Raji (cell line): ENCODE data around the gene ZKSCAN7.

ENCODE experiments used
- POLR2A ChIP-seq: IDR thresholded peaks from 2 replicates; pipeline ENCODE4 v1.6.1; 2011; ENCODE audit warnings: low read depth, low read length, control low read depth; ENCODE audit not compliant: insufficient read depth

The ZKSCAN7 gene

DNA sequence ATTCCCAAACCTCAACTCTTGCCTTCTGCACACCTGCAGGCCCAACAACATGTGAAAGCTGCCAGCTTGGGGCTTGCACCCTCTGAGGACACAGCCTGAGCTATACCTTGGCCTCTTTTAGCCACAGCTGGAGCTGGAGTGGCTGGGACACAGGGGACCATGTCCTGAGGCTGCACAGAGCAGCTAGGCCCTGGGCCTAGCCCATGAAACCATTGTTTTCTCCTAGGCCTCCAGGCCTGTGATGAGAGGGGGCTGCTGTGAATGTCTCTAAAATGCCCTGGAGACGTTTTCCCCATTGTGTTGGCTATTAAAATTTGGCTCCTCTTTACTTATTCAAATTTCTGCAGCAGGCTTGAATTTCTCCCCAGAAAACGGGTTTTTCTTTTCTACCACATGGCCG is 7.2 kb downstream of the ZKSCAN7 start:
- TF ChIP-seq POLR2A: no peak

DNA sequence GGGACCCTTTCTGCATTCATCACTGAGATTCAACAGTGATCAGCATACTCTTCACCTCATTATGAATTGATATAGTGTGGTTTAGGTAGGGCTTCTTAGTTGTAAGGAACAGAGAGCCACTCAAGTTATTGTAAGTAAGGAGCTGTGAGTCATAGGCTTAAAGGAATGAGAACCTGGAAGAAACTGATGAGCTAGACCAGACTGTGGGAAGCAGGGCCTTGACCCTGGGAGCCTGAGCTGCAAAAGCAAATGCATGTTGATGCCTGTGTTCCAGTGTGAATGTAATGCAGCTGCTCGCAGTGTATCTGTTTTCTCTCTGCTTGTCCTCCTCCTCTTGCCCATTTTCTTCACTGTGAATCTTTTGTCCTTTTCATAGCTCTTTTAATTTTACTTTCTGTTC is 13.6 kb downstream of the ZKSCAN7 start:
- no peak for TF ChIP-seq POLR2A

DNA sequence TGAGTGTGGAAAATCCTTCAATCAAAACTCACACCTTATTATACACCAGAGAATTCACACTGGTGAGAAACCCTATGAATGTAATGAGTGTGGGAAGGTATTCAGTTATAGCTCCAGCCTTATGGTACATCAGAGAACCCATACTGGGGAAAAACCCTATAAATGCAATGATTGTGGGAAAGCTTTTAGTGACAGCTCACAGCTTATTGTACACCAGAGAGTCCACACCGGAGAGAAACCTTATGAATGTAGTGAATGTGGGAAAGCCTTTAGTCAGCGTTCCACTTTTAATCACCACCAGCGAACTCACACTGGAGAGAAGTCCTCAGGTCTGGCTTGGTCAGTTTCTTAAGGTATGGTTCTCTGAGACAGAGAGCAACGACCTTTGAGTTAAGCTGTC is 16.0 kb downstream of the ZKSCAN7 start:
- TF ChIP-seq POLR2A: no peak

DNA sequence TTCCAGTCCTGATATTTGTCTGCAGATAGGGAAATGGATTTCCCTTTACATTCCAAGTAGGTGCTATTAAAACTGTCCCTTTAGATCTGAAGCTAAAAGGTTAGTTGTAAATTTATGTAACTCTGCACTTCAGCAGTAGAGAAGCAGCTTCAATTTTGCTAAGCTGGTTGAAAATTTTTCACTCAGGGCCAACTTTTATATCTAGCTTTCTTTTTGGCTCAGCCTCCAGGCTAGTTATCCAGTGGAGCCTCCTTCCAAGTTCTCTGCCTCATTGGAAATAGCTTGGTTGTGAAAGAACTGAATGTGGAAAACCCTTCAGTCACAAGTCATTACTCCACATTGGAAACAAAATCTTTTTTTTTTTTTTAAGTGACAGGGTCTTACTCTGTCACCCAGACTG is 21.6 kb downstream of the ZKSCAN7 start:
- no peak for TF ChIP-seq POLR2A

DNA sequence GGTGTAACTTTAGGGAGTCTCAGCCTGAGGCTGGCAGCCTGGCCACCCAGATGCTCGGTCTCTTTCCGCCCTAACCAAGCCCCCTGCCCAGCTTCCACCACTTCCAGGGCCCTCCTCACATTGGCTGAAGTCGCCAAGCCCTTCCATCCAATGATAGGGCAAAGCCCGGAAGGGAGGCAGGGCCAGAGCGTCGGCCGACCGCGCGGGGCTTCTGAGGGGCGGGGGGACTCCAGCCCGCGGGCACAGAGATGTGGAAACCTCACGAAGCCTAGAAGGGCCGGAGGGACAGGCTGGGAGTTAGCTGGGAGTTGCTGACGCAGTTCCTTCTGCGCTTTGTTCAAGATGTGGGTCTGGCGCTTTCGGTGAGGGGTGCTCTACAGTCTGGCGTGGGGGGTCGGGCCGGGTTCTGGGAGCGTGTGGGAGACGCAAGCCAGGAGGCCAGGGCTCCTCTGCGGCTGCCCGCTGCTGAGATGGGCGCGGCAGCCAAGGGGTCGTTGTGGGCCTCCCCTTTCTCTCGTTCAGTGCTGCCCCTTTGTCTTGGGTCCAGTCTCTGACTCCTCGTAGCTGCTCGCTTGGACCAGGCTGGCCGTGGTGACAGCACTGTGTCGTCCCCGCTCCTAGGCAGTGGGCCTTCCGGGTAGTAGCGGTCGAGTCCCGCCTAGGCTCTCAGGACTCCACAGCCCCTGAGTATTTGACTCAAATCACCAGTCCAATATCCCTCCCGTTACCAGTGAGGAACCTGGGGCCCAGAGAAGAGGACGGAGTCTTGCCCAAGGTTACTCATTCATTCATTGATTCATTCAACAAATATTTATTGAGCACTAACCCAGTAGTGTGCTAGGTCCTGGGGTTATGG is 29.9 kb downstream of the ZKSCAN7 start, which contains the start of gene ZNF660:
TSS of gene ZNF660 (plus strand) at position 319 of the 856 bp plus-strand sequence. CDS start 9,230 bp downstream, outside the sequence.
- TF ChIP-seq POLR2A: no peak

DNA sequence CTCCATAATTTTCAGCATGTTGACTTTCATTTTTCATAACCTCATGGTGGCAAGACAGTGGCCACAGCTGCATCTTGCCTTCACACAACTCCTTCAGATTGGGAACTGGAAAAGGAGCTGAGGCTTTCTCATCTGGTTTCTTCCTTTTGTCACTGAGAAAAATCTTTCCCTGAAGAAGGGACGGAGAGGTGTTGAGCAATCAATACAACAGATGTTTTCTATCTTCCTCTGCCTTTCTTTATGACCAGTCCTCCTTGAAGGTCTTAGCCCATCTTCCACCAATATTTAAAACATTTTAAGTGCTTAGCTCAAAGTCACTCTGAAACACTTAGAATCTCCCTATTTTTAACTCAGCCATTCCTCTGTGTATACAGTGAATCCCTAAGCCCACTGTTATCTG is 41.6 kb downstream of the ZKSCAN7 start:
- no peak for TF ChIP-seq POLR2A

DNA sequence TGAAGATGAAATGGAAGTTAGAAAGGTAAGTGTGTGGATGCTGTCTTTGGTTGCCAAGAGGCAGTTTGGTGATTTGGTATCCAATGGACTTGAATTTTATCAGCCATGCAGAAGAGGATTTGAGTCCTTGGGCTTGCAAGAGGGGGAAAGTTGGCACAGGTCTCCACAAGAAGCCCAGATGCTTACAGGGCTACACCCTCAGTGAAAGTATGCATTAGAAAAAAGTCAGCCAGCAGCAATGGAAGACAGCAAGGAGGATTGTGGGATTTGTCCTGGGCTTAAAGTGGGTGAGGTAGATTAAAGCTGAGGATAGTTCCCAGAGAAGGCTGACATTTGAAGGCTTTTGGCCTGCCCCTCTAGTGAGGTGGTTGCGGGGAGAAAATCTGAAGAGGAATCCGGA is 46.8 kb downstream of the ZKSCAN7 start:
- TF ChIP-seq POLR2A: no peak

DNA sequence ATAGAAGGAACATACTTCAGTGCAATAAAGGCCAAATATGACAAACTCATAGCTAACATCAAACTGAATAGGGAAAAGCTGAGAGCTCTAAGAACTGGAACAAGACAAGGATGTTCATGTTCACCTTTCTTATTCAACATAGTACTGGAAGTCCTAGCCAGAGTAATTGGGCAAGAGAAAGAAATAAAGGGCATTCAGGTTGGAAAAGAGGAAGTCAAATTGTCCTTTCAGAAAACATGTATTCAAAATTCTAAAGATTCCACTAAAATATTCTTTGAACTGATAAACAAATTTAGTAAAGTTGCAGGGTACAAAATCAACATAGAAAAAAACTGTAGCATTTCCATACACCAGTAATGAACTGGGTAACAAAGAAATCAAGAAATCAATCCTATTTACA is 57.7 kb downstream of the ZKSCAN7 start:
- TF ChIP-seq POLR2A: no peak
